ENCODE measurements around the gene PCNA. TPM values are rescaled to one million over a fixed set of nuclear protein-coding genes. Genes with fewer than 3 reads are reported as not detected.

Gene PCNA
- total RNA-seq, 4 donors from 2014 or later = 28.2 to 42.8 (median 37.4) TPM

DNA sequence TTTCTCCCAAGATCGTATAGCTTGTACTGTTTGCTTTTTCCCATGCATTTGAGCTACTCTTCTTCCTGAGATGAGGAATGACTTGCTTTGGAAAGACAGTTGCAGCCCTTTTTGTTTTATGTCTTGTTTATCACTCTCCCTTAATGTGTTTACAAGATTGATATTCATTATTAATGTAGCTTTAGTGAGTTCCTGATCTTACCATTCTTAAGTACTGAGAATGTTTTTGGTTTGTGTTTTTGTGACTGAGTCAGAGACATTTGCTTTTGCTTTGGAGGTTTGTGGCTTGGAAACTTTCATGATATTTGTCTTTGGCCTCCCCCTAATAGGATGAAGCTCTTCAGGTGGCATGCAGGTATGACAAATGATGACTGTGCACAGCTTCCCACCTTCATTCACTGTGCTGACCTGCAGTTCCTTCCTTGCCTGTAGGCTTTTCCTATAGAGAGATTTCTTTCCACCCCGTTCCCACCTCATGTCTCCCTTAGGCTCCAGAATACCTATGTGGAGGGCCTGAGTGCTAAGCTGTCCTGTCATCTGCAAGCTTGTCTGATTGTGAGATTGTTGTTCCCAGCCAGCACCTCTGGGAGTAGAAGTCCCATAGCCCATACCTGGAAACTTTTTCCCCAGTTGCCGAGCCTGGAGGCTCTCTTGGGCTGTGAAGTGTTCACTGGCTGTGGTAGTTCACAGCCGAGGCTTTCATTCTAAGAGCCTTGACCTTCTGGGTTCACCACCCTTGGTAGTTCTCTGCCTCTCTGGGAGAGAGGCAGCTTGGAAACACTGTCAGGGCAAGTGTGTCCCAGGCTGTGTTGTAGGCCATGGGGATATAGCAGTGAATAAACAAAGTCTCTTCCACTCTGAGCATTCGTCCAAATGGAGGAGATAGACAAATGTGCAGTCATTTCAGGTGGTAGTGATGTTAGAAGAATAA is 34.1 kb upstream of the PCNA start:
- Histone ChIP-seq H3K27me3 (no peaks in the 10 kb centered on the region), H3K4me3 (no peak overlapping the region), H3K36me3 (no peaks in the 10 kb centered on the region), H3K4me1 (peaks cover 0 to 52% (median 9%) of the 10 kb centered on the region in 4 donors), H3K9me3 (no peaks in the 10 kb centered on the region), H3K27ac (no peak overlapping the region)
- WGBS, 2 donors = 76 to 79% methylated on average over 5 of the region's 5 CpGs
- TF ChIP-seq EP300 (IDR thresholded peaks at IDR 0.05) = no peak
- no peak for TF ChIP-seq POLR2A (IDR thresholded peaks at IDR 0.05)
- no peak for TF ChIP-seq CTCF (IDR thresholded peaks at IDR 0.05)
- DNase-seq (ENCODE audit: low spot score in 2 of 2) = no peak

GRCh38 chr20:5153152-5153467 is 33.4 kb upstream of the PCNA start:
- Histone ChIP-seq H3K4me1 (peaks cover 0 to 59% (median 11%) of the 10 kb centered on the region in 4 donors), H3K36me3 (no peaks in the 10 kb centered on the region), H3K27ac (no peak overlapping the region), H3K9me3 (no peaks in the 10 kb centered on the region), H3K4me3 (no peak overlapping the region), H3K27me3 (no peaks in the 10 kb centered on the region)
- WGBS, 2 donors = 91% methylated on average over 3 of the region's 3 CpGs
- TF ChIP-seq EP300 (IDR thresholded peaks at IDR 0.05) = no peak
- no peak for TF ChIP-seq POLR2A (IDR thresholded peaks at IDR 0.05)
- no peak for TF ChIP-seq CTCF (IDR thresholded peaks at IDR 0.05)
- no peak for DNase-seq (ENCODE audit: low spot score in 2 of 2)

DNA sequence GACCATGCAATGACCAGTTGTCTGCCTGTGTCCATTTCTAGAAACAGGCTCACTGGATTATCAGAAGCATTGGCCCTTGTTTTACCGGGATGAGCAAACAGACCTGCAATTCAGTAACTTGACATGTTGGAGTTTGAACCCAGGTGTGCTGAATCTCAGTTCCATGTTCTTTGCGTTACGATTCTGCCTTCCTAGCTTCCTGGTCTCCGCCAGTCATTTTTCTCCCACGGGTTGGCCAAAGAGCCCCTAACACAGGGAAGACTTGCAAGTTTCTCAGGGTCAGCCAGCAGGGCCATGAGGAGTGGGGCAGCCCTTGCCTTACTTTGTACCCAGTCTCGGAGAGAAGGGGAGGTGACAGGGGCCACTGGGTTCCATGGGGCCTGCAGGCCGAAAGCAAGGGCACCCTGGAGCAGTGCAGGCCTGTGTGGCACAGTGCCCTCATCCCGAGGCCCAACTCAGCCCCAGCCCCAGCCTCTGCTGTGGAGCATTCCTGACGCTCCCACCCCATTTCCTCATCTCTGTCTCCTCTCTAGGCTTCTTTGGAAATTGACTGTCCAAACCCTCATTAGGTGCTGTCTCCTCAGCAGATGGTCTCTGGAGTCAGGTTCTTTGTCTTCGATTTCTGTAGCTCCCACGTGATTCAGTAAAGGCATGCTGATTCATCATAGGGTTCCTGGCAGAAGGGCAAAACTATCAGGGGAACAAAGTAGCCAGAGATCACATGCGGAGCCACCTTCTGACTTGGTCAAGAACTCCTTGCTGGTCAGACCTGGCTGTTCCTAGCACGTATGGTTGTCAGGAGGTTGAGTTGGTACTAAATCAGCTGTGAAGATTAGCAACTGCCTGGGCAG is 30.7 kb upstream of the PCNA start:
- DNase-seq (ENCODE audit: low spot score in 2 of 2) = no peak
- WGBS, 2 donors = 80 to 84% methylated on average over 13 of the region's 13 CpGs
- H3K27ac ChIP-seq = peak overlapping the region in 1 of 4 donors; percentile 52
- H3K4me1 ChIP-seq = peaks cover 0 to 70% (median 24%) of the 10 kb centered on the region in 4 donors
- TF ChIP-seq EP300 (IDR thresholded peaks at IDR 0.05) (no peak), POLR2A (IDR thresholded peaks at IDR 0.05) (no peak), CTCF (IDR thresholded peaks at IDR 0.05) (no peak)
- H3K9me3 ChIP-seq = no peaks in the 10 kb centered on the region
- H3K4me3 ChIP-seq = no peak overlapping the region
- H3K36me3 ChIP-seq = no peaks in the 10 kb centered on the region
- H3K27me3 ChIP-seq = no peaks in the 10 kb centered on the region

DNA sequence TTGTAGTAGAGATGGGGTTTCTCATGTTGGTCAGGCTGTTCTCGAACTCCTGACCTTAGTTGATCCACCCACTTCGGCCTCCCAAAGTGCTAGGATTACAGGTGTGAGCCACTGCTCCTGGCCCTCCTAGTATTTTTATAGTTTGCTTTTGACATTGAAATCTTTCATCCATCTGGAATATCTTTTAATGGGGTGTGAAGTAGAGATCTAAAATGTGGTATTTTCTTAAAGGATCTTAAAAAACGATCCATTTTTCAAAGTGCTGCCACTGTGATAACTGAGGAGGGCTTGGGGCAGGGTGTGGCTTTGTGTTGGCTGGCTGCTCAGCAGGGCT is 30.1 kb upstream of the PCNA start:
- no peak for DNase-seq (ENCODE audit: low spot score in 2 of 2)
- no peak for TF ChIP-seq POLR2A (IDR thresholded peaks at IDR 0.05)
- no peak for TF ChIP-seq CTCF (IDR thresholded peaks at IDR 0.05)
- TF ChIP-seq EP300 (IDR thresholded peaks at IDR 0.05) = no peak
- Histone ChIP-seq H3K9me3 (no peaks in the 10 kb centered on the region), H3K27ac (no peak overlapping the region), H3K27me3 (no peaks in the 10 kb centered on the region), H3K36me3 (no peaks in the 10 kb centered on the region), H3K4me1 (peaks cover 0 to 70% (median 26%) of the 10 kb centered on the region in 4 donors), H3K4me3 (no peak overlapping the region)
- 75 to 92% methylated on average over 3 of the region's 3 CpGs for WGBS, 2 donors

DNA sequence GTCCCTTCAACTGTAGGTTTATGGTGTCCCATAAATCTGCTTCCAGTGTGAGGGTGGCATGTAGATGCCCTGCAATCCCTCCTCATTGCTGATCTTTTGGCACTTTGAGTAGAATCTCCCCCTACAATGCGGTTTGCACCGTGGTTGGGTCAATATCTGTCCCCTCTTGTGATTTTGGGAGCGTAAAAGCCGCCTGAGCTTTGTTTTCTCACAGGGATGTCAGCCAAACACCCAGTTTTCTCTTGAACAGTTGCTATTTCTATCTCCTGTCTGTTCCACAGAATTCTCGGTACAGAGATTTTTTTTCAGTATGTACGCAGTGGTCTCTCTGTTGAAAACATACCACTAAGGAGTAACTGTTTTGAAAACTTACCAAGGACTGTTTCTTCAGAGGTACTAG is 28.8 kb upstream of the PCNA start:
- 56 to 61% methylated on average over 6 of the region's 6 CpGs for WGBS, 2 donors
- H3K4me3 ChIP-seq = no peak overlapping the region
- TF ChIP-seq EP300 (IDR thresholded peaks at IDR 0.05) = no peak
- TF ChIP-seq CTCF (IDR thresholded peaks at IDR 0.05) = no peak
- TF ChIP-seq POLR2A (IDR thresholded peaks at IDR 0.05) = no peak
- no peaks in the 10 kb centered on the region for H3K27me3 ChIP-seq
- H3K36me3 ChIP-seq = no peaks in the 10 kb centered on the region
- no peaks in the 10 kb centered on the region for H3K9me3 ChIP-seq
- DNase-seq (ENCODE audit: low spot score in 2 of 2) = no peak
- H3K4me1 ChIP-seq = peaks cover 0 to 67% (median 26%) of the 10 kb centered on the region in 4 donors
- H3K27ac ChIP-seq = peak overlapping the region in 1 of 4 donors; percentile 11

Data from tibial nerve (tissue), 4 donors.